GM12878 (cell line): ENCODE data around the gene USP35. TPM values are rescaled to one million over a fixed set of nuclear protein-coding genes. Genes with fewer than 3 reads are reported as not detected.

ENCODE experiments used
- CBX3 ChIP-seq: fragments of 200-600 bp; sonication (generic); IDR thresholded peaks from 2 replicates; pipeline ENCODE4 v1.6.1; 2016; ENCODE audit warnings: low read depth, borderline replicate concordance
- MYC ChIP-seq: IDR thresholded peaks from 2 replicates; pipeline ENCODE4 v1.6.1; 2011; ENCODE audit warnings: mild to moderate bottlenecking, low read length, moderate library complexity, inconsistent platforms; ENCODE audit not compliant: insufficient read depth, insufficient replicate concordance, insufficient read length, severe bottlenecking
- NFXL1 ChIP-seq: fragments of 450-650 bp; IDR thresholded peaks from 2 replicates; pipeline ENCODE4 v1.6.1; 2017; ENCODE audit warnings: antibody characterized with exemption, mild to moderate bottlenecking, borderline replicate concordance
- POU2F2 ChIP-seq: IDR thresholded peaks from 3 replicates; pipeline ENCODE4 v1.6.1; 2011; ENCODE audit warnings: low read depth, mild to moderate bottlenecking, low read length, borderline replicate concordance
- YBX1 ChIP-seq: fragments of 450-650 bp; IDR thresholded peaks from 2 replicates; pipeline ENCODE4 v1.6.1; 2016; ENCODE audit warnings: antibody characterized with exemption
- ZNF217 ChIP-seq: fragments of 450-650 bp; IDR thresholded peaks from 2 replicates; pipeline ENCODE4 v1.6.1; 2017; ENCODE audit warnings: antibody characterized with exemption, mild to moderate bottlenecking
- polyA plus RNA-seq, 11 experiments: library from polyadenylated mRNA; depleted of rRNA in 4 of 11; unstranded in 6 of 11; stranded (reverse) in 5 of 11; fragments of >200 nt; fragmentation: Nextera tagmentation in 4 of 11; fragmentation: Illumina TruSeq in 1 of 11; extraction: Ambion mirVana in 4 of 11; extraction: Trizol in 1 of 11; gene quantifications; 1 replicate in 1 of 11; 2 replicates in 10 of 11; pipeline versions ENCODE4 v1.2.1 to v1.2.3, GENCODE V29; 2011 to 2016; ENCODE audit warnings: inconsistent platforms in 2 of 11, missing spikeins in 2 of 11, low read depth in 1 of 11
- total RNA-seq, 4 experiments: library from RNA; depleted of rRNA in 3 of 4; stranded (reverse); fragments of >200 nt in 3 of 4; fragmentation: Illumina TruSeq in 1 of 4; extraction: Trizol in 1 of 4; gene quantifications; 2 replicates each; pipeline versions ENCODE4 v1.2.1 to v1.2.3, GENCODE V29; 2013 to 2021
- TF ChIP-seq, protein P1 (sequence below): fragments of 450-650 bp; formaldehyde crosslinking; IDR thresholded peaks from 2 replicates; pipeline ENCODE4 v1.4.0; 2020; ENCODE audit warnings: mild to moderate bottlenecking, moderate library complexity
- TF ChIP-seq, protein P2 (sequence below): fragments of 450-650 bp; IDR thresholded peaks from 2 replicates; pipeline ENCODE4 v1.6.1; 2017; ENCODE audit warnings: low read depth, mild to moderate bottlenecking, moderate library complexity
- TF ChIP-seq, protein P3 (sequence below): IDR thresholded peaks from 2 replicates; pipeline ENCODE4 v1.6.1; 2011; ENCODE audit warnings: borderline replicate concordance, low read depth, mild to moderate bottlenecking, moderate library complexity, low read length; ENCODE audit not compliant: insufficient read depth, poor library complexity, severe bottlenecking
- TF ChIP-seq, protein P4 (sequence below): IDR thresholded peaks from 2 replicates; pipeline ENCODE4 v1.6.1; 2012; ENCODE audit warnings: improper control_type of control experiment, low read depth, low read length; ENCODE audit not compliant: insufficient replicate concordance
- TF ChIP-seq, protein P5 (sequence below): fragments of 450-650 bp; IDR thresholded peaks from 2 replicates; pipeline ENCODE4 v1.6.1; 2016; ENCODE audit warnings: mild to moderate bottlenecking

Gene USP35
- total and polyA plus RNA-seq, 10 of the 15 experiments (the other 5 are each of a cell fraction or from before 2014, with no cell fraction given) = 0.13 to 6.4 (median 3.1) TPM; not detected in 1

DNA sequence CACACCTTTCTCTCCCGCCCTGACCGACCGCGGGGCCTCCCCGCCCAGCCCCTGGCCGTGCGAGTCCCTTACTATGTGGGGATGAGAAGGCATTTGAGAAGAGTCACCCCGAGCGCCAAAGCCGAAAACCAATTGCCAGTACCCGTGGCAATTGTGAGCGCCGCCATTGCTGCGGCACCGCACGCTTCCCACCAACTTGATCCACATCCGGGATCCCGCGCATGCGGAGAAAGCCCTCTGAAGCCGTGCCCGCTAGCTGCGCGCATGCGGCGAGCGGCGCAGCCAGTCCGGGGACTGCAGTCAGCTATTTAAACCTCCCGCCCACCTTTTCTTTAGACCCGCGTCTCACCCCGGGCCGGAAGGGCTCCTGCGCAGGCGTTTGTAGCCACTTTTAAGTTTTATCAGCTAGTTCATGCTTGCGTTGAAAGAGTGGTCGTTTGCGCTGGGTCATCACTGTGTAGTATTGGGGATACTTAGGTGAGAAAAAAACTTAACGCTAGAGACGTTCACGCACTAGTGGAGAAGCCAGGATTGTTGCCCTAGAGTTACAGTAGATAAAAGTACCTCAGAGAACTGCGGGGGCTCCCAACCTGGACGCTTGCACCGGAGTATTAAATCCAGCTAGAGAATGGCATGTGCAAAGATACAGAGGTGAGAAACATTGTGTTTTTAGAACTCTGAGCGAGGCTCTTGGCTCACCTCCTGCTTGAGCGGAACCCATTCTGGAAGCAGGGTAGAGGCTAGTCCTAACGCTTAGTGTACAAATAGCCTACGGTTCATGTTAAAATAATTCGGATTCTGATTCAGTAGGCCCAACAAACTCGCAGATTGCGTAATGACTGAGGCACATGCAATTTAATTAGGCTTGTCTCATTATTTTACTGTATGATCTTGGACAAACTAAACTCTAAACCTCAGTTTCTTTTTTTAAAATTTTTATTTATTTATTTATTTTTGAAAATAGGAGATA lies 49.0 kb upstream of the USP35 start, which contains the start of gene ALG8 (continued):
- TF ChIP-seq, protein P1, sequence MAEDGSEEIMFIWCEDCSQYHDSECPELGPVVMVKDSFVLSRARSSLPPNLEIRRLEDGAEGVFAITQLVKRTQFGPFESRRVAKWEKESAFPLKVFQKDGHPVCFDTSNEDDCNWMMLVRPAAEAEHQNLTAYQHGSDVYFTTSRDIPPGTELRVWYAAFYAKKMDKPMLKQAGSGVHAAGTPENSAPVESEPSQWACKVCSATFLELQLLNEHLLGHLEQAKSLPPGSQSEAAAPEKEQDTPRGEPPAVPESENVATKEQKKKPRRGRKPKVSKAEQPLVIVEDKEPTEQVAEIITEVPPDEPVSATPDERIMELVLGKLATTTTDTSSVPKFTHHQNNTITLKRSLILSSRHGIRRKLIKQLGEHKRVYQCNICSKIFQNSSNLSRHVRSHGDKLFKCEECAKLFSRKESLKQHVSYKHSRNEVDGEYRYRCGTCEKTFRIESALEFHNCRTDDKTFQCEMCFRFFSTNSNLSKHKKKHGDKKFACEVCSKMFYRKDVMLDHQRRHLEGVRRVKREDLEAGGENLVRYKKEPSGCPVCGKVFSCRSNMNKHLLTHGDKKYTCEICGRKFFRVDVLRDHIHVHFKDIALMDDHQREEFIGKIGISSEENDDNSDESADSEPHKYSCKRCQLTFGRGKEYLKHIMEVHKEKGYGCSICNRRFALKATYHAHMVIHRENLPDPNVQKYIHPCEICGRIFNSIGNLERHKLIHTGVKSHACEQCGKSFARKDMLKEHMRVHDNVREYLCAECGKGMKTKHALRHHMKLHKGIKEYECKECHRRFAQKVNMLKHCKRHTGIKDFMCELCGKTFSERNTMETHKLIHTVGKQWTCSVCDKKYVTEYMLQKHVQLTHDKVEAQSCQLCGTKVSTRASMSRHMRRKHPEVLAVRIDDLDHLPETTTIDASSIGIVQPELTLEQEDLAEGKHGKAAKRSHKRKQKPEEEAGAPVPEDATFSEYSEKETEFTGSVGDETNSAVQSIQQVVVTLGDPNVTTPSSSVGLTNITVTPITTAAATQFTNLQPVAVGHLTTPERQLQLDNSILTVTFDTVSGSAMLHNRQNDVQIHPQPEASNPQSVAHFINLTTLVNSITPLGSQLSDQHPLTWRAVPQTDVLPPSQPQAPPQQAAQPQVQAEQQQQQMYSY (CRISPR knock-in tag) = no peak
- TF ChIP-seq, protein P2, sequence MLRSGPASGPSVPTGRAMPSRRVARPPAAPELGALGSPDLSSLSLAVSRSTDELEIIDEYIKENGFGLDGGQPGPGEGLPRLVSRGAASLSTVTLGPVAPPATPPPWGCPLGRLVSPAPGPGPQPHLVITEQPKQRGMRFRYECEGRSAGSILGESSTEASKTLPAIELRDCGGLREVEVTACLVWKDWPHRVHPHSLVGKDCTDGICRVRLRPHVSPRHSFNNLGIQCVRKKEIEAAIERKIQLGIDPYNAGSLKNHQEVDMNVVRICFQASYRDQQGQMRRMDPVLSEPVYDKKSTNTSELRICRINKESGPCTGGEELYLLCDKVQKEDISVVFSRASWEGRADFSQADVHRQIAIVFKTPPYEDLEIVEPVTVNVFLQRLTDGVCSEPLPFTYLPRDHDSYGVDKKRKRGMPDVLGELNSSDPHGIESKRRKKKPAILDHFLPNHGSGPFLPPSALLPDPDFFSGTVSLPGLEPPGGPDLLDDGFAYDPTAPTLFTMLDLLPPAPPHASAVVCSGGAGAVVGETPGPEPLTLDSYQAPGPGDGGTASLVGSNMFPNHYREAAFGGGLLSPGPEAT = peak; percentile 74
- TF ChIP-seq, protein P3, sequence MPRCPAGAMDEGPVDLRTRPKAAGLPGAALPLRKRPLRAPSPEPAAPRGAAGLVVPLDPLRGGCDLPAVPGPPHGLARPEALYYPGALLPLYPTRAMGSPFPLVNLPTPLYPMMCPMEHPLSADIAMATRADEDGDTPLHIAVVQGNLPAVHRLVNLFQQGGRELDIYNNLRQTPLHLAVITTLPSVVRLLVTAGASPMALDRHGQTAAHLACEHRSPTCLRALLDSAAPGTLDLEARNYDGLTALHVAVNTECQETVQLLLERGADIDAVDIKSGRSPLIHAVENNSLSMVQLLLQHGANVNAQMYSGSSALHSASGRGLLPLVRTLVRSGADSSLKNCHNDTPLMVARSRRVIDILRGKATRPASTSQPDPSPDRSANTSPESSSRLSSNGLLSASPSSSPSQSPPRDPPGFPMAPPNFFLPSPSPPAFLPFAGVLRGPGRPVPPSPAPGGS = no peak
- no peak for TF ChIP-seq NFXL1
- TF ChIP-seq, protein P4, sequence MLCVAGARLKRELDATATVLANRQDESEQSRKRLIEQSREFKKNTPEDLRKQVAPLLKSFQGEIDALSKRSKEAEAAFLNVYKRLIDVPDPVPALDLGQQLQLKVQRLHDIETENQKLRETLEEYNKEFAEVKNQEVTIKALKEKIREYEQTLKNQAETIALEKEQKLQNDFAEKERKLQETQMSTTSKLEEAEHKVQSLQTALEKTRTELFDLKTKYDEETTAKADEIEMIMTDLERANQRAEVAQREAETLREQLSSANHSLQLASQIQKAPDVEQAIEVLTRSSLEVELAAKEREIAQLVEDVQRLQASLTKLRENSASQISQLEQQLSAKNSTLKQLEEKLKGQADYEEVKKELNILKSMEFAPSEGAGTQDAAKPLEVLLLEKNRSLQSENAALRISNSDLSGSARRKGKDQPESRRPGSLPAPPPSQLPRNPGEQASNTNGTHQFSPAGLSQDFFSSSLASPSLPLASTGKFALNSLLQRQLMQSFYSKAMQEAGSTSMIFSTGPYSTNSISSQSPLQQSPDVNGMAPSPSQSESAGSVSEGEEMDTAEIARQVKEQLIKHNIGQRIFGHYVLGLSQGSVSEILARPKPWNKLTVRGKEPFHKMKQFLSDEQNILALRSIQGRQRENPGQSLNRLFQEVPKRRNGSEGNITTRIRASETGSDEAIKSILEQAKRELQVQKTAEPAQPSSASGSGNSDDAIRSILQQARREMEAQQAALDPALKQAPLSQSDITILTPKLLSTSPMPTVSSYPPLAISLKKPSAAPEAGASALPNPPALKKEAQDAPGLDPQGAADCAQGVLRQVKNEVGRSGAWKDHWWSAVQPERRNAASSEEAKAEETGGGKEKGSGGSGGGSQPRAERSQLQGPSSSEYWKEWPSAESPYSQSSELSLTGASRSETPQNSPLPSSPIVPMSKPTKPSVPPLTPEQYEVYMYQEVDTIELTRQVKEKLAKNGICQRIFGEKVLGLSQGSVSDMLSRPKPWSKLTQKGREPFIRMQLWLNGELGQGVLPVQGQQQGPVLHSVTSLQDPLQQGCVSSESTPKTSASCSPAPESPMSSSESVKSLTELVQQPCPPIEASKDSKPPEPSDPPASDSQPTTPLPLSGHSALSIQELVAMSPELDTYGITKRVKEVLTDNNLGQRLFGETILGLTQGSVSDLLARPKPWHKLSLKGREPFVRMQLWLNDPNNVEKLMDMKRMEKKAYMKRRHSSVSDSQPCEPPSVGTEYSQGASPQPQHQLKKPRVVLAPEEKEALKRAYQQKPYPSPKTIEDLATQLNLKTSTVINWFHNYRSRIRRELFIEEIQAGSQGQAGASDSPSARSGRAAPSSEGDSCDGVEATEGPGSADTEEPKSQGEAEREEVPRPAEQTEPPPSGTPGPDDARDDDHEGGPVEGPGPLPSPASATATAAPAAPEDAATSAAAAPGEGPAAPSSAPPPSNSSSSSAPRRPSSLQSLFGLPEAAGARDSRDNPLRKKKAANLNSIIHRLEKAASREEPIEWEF = no peak
- TF ChIP-seq POU2F2 = peak; percentile 58; the same call in 1 of the 3 replicates
- peak; percentile 85 for TF ChIP-seq MYC
- TF ChIP-seq CBX3 = no peak
- TF ChIP-seq, protein P5, sequence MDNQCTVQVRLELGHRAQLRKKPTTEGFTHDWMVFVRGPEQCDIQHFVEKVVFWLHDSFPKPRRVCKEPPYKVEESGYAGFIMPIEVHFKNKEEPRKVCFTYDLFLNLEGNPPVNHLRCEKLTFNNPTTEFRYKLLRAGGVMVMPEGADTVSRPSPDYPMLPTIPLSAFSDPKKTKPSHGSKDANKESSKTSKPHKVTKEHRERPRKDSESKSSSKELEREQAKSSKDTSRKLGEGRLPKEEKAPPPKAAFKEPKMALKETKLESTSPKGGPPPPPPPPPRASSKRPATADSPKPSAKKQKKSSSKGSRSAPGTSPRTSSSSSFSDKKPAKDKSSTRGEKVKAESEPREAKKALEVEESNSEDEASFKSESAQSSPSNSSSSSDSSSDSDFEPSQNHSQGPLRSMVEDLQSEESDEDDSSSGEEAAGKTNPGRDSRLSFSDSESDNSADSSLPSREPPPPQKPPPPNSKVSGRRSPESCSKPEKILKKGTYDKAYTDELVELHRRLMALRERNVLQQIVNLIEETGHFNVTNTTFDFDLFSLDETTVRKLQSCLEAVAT = peak; percentile 40; the same call in 1 of the 2 replicates
- TF ChIP-seq ZNF217 = no peak
- TF ChIP-seq YBX1 = no peak
